Limb (tissue), 2 donors: ENCODE data around the gene SOCS3.
A peak's percentile ranks its signal among the peaks of the same experiment; 100 is the strongest.

Experiments
- DNase-seq, 2 donors: peaks; one replicate each; pipeline ENCODE4 v3.0.0-alpha.2; 2016; ENCODE audit errors: extremely low spot score in 2 of 2

SOCS3 gene

GRCh38 chr17:78368348-78368747, 8.5 kb upstream of the SOCS3 start:
- no peak for DNase-seq

GRCh38 chr17:78367193-78367592, 7.3 kb upstream of the SOCS3 start:
- no peak for DNase-seq

GRCh38 chr17:78366109-78366848, 6.4 kb upstream of the SOCS3 start:
- DNase-seq, result peak in 1 of 2 donors; percentile 57

- peak; percentile 66 to 75 for DNase-seq
Observed at GRCh38 chr17:78365561-78366108, 5.8 kb upstream of the SOCS3 start.

GRCh38 chr17:78364436-78365281, 4.8 kb upstream of the SOCS3 start:
- no peak for DNase-seq

- DNase-seq, result no peak
Observed at GRCh38 chr17:78362671-78363070, 2.8 kb upstream of the SOCS3 start.

- no peak for DNase-seq
Observed at GRCh38 chr17:78362232-78362631, 2.4 kb upstream of the SOCS3 start.

GRCh38 chr17:78361225-78361701, 1.4 kb upstream of the SOCS3 start:
- no peak for DNase-seq

GRCh38 chr17:78360371-78361224, 721 bp upstream of the SOCS3 start:
- DNase-seq, result peak; percentile 69 to 93

GRCh38 chr17:78359321-78359996, 418 bp downstream of the SOCS3 start:
- peak in 1 of 2 donors; percentile 82 for DNase-seq

GRCh38 chr17:78358538-78359320, 1.1 kb downstream of the SOCS3 start:
- DNase-seq, result peak in 1 of 2 donors; percentile 67

- DNase-seq, result no peak
Observed at GRCh38 chr17:78357672-78358537, 2.0 kb downstream of the SOCS3 start.

- DNase-seq, result peak in 1 of 2 donors; percentile 59
Observed at GRCh38 chr17:78357177-78357586, 2.7 kb downstream of the SOCS3 start.

GRCh38 chr17:78356101-78356713, 3.7 kb downstream of the SOCS3 start:
- DNase-seq, result peak in 1 of 2 donors; percentile 63

- DNase-seq, result no peak
Observed at GRCh38 chr17:78355701-78356100, 4.2 kb downstream of the SOCS3 start.

GRCh38 chr17:78355045-78355641, 4.7 kb downstream of the SOCS3 start:
- no peak for DNase-seq

- no peak for DNase-seq
Observed at GRCh38 chr17:78353834-78354233, 6.0 kb downstream of the SOCS3 start.

GRCh38 chr17:78351449-78352006, 8.3 kb downstream of the SOCS3 start:
- DNase-seq, result peak; percentile 65 to 78
